UCSD-AML1 (cell line): ENCODE measurements around the gene TMEM115.

Experiments
- DNase-seq: peaks from one replicate; lab custom pipeline; 2025; ENCODE audit not compliant: unreplicated experiment; lab: John Stamatoyannopoulos, UW

TMEM115 gene

GRCh38 chr3:50358911-50359759, at the start of gene TMEM115:
TMEM115 (minus strand) TSS chr3:50359521; CDS start chr3:50359063, 458 bp downstream.
- DNase-seq, result peak; percentile 93

GRCh38 chr3:50408443-50408944, 49.2 kb upstream of the TMEM115 start:
- DNase-seq, result no peak

GRCh38 chr3:50406487-50406886, 47.2 kb upstream of the TMEM115 start:
- DNase-seq, result no peak

GRCh38 chr3:50405249-50405648, 45.9 kb upstream of the TMEM115 start:
- DNase-seq, result peak; percentile 31

- DNase-seq, result no peak
These were observed 42.8 kb upstream of the TMEM115 start for GRCh38 chr3:50401978-50402595.

GRCh38 chr3:50396502-50396901, 37.2 kb upstream of the TMEM115 start:
- no peak for DNase-seq

GRCh38 chr3:50395070-50395860, 35.9 kb upstream of the TMEM115 start:
- peak; percentile 49 for DNase-seq

GRCh38 chr3:50393061-50393460, 33.7 kb upstream of the TMEM115 start:
- no peak for DNase-seq

- DNase-seq, result no peak
These were observed 32.9 kb upstream of the TMEM115 start for GRCh38 chr3:50392101-50392715.

- no peak for DNase-seq
These were observed 31.3 kb upstream of the TMEM115 start for GRCh38 chr3:50390508-50391224.

GRCh38 chr3:50389414-50389767, 30.1 kb upstream of the TMEM115 start:
- no peak for DNase-seq

GRCh38 chr3:50388720-50389413, 29.5 kb upstream of the TMEM115 start:
- DNase-seq, result no peak

GRCh38 chr3:50388016-50388719, 28.8 kb upstream of the TMEM115 start:
- DNase-seq, result peak; percentile 34

GRCh38 chr3:50385754-50386153, 26.4 kb upstream of the TMEM115 start:
- DNase-seq, result no peak

- no peak for DNase-seq
These were observed 24.4 kb upstream of the TMEM115 start for GRCh38 chr3:50383750-50384149.

GRCh38 chr3:50382722-50383121, 23.4 kb upstream of the TMEM115 start:
- no peak for DNase-seq

- DNase-seq, result no peak
These were observed 22.1 kb upstream of the TMEM115 start for GRCh38 chr3:50381383-50381782.

- DNase-seq, result no peak
These were observed 21.2 kb upstream of the TMEM115 start for GRCh38 chr3:50380405-50381085.

GRCh38 chr3:50378757-50379156, 19.4 kb upstream of the TMEM115 start:
- no peak for DNase-seq
